ENCODE data around the gene POU1F1. TPM values are rescaled to one million over a fixed set of nuclear protein-coding genes. Genes with fewer than 3 reads are reported as not detected.
"Not testable (repeated sequence)": the region's sequence is repeated elsewhere in the genome, so short reads cannot be mapped to it uniquely, and the experiment has no call there.

The POU1F1 gene
- total RNA-seq, 2 donors from 2014 or later, result not detected

DNA sequence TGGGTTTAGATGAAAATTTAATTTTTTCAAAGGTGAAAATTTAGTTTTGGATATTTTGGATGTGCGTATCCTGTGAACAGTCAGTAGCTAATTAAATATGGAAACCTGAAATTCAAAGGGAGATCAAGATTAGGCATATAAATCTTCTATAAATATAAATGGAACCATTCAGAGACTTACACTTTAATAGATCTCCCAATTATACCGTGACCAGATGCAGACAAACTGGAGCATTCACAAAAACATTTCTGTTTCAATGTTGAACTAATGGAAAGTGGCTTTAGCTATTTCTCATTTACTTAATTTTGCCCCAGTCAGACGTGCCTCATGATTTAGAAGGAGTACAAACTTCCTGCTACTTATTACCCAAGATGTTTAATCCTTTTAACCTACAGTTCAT lies 29.1 kb upstream of the POU1F1 start:
- no peaks in the 10 kb centered on the region for H3K9me3 ChIP-seq (ENCODE audit: control insufficient read depth, low read length)
- no peaks in the 10 kb centered on the region for H3K4me1 ChIP-seq (ENCODE audit: control insufficient read depth, insufficient read depth, low read length)
- no peak overlapping the region for H3K27ac ChIP-seq (ENCODE audit: low read depth, low read length)
- H3K4me1 Mint-ChIP-seq, result peaks cover 6% of the 10 kb centered on the region
- no peaks in the 10 kb centered on the region for H3K27me3 ChIP-seq (ENCODE audit: control insufficient read depth, insufficient read depth, low read length, poor library complexity, severe bottlenecking)
- DNase-seq, result no peak
- TF ChIP-seq, protein P1, sequence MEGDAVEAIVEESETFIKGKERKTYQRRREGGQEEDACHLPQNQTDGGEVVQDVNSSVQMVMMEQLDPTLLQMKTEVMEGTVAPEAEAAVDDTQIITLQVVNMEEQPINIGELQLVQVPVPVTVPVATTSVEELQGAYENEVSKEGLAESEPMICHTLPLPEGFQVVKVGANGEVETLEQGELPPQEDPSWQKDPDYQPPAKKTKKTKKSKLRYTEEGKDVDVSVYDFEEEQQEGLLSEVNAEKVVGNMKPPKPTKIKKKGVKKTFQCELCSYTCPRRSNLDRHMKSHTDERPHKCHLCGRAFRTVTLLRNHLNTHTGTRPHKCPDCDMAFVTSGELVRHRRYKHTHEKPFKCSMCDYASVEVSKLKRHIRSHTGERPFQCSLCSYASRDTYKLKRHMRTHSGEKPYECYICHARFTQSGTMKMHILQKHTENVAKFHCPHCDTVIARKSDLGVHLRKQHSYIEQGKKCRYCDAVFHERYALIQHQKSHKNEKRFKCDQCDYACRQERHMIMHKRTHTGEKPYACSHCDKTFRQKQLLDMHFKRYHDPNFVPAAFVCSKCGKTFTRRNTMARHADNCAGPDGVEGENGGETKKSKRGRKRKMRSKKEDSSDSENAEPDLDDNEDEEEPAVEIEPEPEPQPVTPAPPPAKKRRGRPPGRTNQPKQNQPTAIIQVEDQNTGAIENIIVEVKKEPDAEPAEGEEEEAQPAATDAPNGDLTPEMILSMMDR (conservative IDR thresholded peaks at IDR 0.05), result no peak
- H3K9ac ChIP-seq (ENCODE audit: extremely low read depth, low read length, poor library complexity, severe bottlenecking), result no peak overlapping the region
- WGBS, 2 experiments (ENCODE audit: insufficient coverage in 1 of 2, insufficient read length in 1 of 2), result 87 to 100% methylated on average over 1 to 2 of the region's 3 CpGs
- no peak overlapping the region for H3K4me3 ChIP-seq (ENCODE audit: low read length)
- H3K27ac Mint-ChIP-seq, result no peak overlapping the region
- no peaks in the 10 kb centered on the region for H3K36me3 Mint-ChIP-seq (ENCODE audit: low read depth)
- H3K36me3 ChIP-seq (ENCODE audit: control insufficient read depth, insufficient read depth, low read length), result no peaks in the 10 kb centered on the region
- no peaks in the 10 kb centered on the region for H3K27me3 Mint-ChIP-seq (ENCODE audit: insufficient read depth)
- no peak overlapping the region for H3K4me3 Mint-ChIP-seq
- H3K9me3 Mint-ChIP-seq, result no peaks in the 10 kb centered on the region

DNA sequence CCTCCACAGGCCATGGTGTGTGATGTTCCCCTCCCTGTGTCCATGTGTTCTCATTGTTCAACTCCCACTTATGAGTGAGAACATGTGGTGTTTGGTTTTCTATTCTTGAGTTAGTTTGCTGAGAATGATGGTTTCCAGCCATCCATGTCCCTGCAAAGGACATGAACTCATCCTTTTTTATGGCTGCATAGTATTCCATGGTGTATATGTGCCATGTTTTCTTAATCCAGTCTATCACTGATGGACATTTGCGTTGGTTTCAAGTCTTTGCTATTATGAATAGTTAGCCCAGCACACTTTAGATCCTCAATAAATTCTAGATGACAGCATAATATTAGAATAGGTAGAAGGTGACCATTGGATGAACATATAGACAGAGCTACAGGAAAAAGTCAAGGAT lies 28.6 kb upstream of the POU1F1 start:
- not testable (repeated sequence) for H3K4me3 ChIP-seq (ENCODE audit: low read length); H3K27me3 ChIP-seq (ENCODE audit: control insufficient read depth, insufficient read depth, low read length, poor library complexity, severe bottlenecking); H3K27me3 Mint-ChIP-seq (ENCODE audit: insufficient read depth); DNase-seq; H3K9me3 Mint-ChIP-seq; H3K9ac ChIP-seq (ENCODE audit: extremely low read depth, low read length, poor library complexity, severe bottlenecking); H3K27ac ChIP-seq (ENCODE audit: low read depth, low read length); H3K36me3 Mint-ChIP-seq (ENCODE audit: low read depth); H3K4me1 Mint-ChIP-seq; H3K9me3 ChIP-seq (ENCODE audit: control insufficient read depth, low read length); H3K36me3 ChIP-seq (ENCODE audit: control insufficient read depth, insufficient read depth, low read length); H3K4me1 ChIP-seq (ENCODE audit: control insufficient read depth, insufficient read depth, low read length); H3K27ac Mint-ChIP-seq; H3K4me3 Mint-ChIP-seq
- 80% methylated on average over 1 of the region's 1 CpG; no CpG with 5 or more reads in 1 of the 2 experiments for WGBS, 2 experiments (ENCODE audit: insufficient coverage in 1 of 2, insufficient read length in 1 of 2)

DNA sequence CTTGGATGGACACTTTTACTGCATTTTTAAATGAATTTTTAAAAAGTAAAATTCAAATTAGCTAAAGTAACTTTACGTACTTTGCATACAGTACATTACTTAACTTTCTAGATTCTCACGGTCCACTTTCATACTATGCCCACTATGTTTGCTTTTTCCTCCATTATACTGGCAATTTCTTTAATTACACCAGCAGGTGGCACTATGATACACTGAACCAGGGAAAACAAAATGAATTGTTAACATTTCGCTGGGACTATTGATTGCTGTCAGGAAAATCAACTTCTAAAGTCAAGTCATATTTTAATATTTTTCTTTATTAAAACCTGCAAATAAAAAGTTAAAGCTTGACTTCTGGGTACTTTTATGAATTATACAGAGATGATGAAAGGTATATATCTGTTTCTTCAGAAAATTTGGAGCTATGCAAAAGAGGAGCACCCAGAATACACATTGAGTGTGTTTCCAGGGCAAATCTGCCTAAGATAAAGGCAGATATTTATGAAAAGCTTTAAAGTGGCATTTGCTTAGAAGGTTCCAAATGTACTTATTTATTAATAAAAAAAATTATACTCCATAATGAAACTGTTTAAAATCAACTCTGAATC lies 21.8 kb upstream of the POU1F1 start:
- Histone ChIP-seq H3K9me3 (ENCODE audit: control insufficient read depth, low read length) (no peaks in the 10 kb centered on the region), H3K9ac (ENCODE audit: extremely low read depth, low read length, poor library complexity, severe bottlenecking) (no peak overlapping the region), H3K4me3 (ENCODE audit: low read length) (no peak overlapping the region), H3K27ac (ENCODE audit: low read depth, low read length) (no peak overlapping the region), H3K36me3 (ENCODE audit: control insufficient read depth, insufficient read depth, low read length) (no peaks in the 10 kb centered on the region), H3K27me3 (ENCODE audit: control insufficient read depth, insufficient read depth, low read length, poor library complexity, severe bottlenecking) (no peaks in the 10 kb centered on the region), H3K4me1 (ENCODE audit: control insufficient read depth, insufficient read depth, low read length) (no peaks in the 10 kb centered on the region)
- no peaks in the 10 kb centered on the region for H3K9me3 Mint-ChIP-seq
- no peak for DNase-seq
- H3K4me1 Mint-ChIP-seq, result no peaks in the 10 kb centered on the region
- H3K27ac Mint-ChIP-seq, result no peak overlapping the region
- H3K4me3 Mint-ChIP-seq, result no peak overlapping the region
- WGBS, 2 experiments (ENCODE audit: insufficient coverage in 1 of 2, insufficient read length in 1 of 2), result 33 to 48% methylated on average over 1 to 2 of the region's 3 CpGs
- H3K27me3 Mint-ChIP-seq (ENCODE audit: insufficient read depth), result no peaks in the 10 kb centered on the region
- H3K36me3 Mint-ChIP-seq (ENCODE audit: low read depth), result no peaks in the 10 kb centered on the region
- TF ChIP-seq, protein P1 (conservative IDR thresholded peaks at IDR 0.05), result peak; percentile 89

DNA sequence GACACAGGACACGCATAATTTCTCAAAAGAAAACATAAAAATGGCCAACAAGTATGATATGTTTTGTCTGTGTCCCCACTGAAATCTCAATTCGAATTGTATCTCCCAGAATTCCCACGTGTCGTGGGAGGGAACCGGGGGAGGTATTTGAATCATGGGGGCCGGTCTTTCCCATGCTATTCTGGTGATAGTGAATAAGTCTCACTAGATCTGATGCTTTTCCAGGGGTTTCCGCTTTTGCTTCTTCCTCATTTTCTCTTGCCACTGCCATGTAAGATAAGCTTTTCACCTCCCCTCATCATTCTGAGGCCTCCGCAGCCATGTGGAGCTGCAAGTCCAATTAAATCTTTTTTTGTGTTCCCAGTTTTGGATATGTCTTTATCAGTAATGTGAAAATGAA lies 12.1 kb upstream of the POU1F1 start:
- no peak overlapping the region for H3K27ac ChIP-seq (ENCODE audit: low read depth, low read length)
- no peak overlapping the region for H3K4me3 ChIP-seq (ENCODE audit: low read length)
- peaks cover 1% of the 10 kb centered on the region for H3K4me1 Mint-ChIP-seq
- no peaks in the 10 kb centered on the region for H3K36me3 ChIP-seq (ENCODE audit: control insufficient read depth, insufficient read depth, low read length)
- no peaks in the 10 kb centered on the region for H3K4me1 ChIP-seq (ENCODE audit: control insufficient read depth, insufficient read depth, low read length)
- H3K27me3 Mint-ChIP-seq (ENCODE audit: insufficient read depth), result no peaks in the 10 kb centered on the region
- H3K4me3 Mint-ChIP-seq, result no peak overlapping the region
- no peaks in the 10 kb centered on the region for H3K9me3 ChIP-seq (ENCODE audit: control insufficient read depth, low read length)
- no peaks in the 10 kb centered on the region for H3K36me3 Mint-ChIP-seq (ENCODE audit: low read depth)
- H3K27ac Mint-ChIP-seq, result no peak overlapping the region
- no peaks in the 10 kb centered on the region for H3K27me3 ChIP-seq (ENCODE audit: control insufficient read depth, insufficient read depth, low read length, poor library complexity, severe bottlenecking)
- no peaks in the 10 kb centered on the region for H3K9me3 Mint-ChIP-seq
- DNase-seq, result no peak
- WGBS, 2 experiments (ENCODE audit: insufficient coverage in 1 of 2, insufficient read length in 1 of 2), result 91 to 94% methylated on average over 6 to 8 of the region's 8 CpGs
- TF ChIP-seq, protein P1 (conservative IDR thresholded peaks at IDR 0.05), result no peak
- no peak overlapping the region for H3K9ac ChIP-seq (ENCODE audit: extremely low read depth, low read length, poor library complexity, severe bottlenecking)
